GM21447 (cell line): ENCODE data around the gene SMYD1.
A peak's percentile ranks its signal among the peaks of the same experiment; 100 is the strongest.

ENCODE experiments used
- ATAC-seq: cut with Tn5 transposase; IDR thresholded peaks from one replicate; pipeline ENCODE4 v1.9.1; 2021; ENCODE audit not compliant: unreplicated experiment

The SMYD1 gene

DNA sequence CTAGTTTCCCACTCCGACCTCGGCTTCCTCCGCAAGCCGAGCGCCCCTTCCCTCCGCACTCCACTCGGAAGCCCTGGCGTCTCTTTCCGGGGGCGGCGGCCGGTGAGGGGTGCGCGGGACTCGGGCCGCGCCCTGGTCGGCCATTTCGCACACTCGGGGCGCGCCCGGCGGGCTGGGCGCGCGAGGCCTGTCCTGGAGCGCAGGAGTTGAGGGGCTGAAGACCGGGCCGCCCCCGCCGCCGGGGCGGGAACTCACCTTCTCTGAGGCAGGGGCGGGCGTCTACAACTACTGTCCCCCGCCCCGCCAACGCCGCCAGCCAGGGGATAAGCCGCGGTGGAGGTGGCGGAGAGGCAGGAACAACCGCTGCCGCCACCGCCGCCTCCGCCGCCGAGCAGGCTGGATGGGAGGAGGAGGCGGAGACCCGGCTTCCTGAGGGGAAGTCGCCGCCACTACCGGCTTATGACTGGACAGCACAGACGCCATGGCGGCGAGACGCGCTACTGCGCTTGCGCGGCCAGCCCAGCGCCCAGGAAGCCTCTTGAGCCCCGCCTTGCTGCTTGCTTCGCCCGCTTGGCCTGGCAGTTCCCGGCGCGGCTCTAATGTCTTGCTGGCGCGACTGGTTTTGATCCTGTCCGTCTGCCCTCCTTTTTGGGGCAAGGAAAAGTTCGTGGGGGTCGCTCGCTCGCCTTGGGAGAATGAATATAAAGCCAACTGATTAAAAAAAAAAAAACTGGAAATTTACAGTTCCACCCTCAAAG lies 12.1 kb upstream of the SMYD1 start, which contains the start of gene KRCC1:
KRCC1 (minus strand) TSS at position 413 of the 758 bp plus-strand sequence. CDS start 27,220 bp downstream, outside the sequence.
- peak; percentile 90 for ATAC-seq

DNA sequence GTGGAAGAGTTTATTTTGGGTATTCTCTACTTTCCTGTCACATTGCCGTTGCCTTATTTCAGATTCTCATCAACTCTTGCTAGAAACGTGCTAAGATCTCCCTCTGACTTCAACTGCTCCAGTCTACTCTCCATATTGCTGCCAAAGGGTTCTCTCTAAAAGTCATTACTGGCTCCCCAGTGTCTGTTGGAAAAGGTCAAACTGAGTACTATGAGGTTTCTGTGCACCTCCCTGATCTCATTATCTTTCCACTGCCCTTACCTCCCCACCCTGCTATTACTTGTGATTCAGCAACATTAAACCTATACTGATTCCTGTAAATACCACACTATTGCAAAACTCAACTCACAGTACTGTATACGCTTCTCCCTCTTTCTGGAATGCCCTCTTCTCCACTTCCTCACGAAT lies 10.2 kb upstream of the SMYD1 start:
- ATAC-seq, result no peak

DNA sequence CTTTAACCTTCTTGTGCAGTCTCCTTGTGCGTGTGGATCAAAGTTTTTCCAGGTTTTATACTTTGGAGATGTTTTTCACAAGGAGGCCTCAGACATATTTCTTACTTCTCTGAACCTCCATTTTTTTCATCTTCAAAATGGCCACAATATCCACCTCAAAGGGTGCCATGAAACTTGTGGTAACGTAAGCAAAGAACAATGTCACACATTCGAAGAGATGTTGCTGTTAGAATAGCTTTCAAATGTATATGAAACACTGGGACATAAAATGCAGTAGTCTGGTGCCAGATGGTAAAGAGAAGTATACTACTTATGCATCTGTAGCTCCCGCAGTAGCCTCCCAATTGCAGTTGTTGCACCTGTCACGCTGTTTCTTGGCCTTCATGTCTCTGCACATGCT lies 9.4 kb upstream of the SMYD1 start:
- no peak for ATAC-seq

DNA sequence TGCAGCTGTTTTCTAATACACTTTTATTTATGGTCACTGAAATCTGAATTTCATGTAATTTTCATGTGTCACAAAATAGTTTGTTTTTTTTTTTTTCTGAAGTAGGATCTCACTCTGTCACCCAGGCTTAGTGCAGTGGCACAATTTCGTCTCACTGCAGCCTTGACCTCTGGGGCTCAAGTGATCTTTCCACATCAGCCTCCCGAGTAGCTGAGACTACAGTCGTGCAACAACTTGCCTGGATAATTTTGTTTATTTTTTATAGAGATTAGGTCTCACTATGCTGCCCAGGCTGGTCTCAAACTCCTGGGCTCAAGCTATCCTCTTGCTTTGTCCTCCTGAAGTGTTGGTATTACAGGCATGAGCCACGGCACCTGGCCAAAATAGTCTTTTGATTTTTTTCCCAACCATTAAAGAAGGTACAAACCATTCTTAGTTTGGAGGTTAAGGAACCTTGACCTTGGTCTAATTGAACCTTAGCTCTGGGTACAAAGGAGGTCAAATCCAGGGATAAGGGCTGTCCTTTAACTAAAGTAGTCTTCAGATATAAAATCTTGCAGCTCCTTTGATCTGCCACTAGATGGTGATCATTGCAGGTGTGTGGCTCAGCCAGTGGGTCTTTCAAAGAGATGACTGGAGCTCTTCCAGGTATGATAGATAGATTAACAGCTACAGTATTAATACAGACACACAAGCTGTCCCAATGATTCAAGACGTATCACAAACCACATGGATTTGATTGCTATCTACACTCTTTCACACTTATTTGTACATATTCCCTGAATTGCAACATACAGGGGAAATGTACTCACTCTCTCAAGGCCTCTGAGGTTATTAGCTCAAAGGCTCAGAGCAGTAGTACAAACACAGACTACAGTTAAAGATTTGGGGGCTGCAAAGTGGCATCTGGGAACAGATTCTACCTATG lies 7.4 kb upstream of the SMYD1 start:
- no peak for ATAC-seq

DNA sequence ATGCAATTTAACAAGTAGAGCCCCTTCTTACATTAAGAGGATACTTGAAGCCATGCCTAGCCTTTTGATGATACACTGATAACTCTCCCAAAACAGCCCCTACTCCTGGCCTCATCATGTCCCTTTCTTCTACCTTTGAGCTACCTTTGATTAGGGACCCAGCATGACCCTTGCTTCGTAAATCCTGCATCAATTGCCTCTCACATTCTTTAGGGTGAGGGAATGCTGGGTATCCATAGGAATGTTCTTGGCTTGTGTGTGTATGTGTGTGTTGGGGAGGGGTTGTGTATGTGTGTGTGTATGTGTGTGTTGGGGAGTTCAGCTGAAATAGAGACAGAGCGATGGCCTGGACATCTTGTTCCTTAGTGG lies 6.7 kb upstream of the SMYD1 start:
- no peak for ATAC-seq

DNA sequence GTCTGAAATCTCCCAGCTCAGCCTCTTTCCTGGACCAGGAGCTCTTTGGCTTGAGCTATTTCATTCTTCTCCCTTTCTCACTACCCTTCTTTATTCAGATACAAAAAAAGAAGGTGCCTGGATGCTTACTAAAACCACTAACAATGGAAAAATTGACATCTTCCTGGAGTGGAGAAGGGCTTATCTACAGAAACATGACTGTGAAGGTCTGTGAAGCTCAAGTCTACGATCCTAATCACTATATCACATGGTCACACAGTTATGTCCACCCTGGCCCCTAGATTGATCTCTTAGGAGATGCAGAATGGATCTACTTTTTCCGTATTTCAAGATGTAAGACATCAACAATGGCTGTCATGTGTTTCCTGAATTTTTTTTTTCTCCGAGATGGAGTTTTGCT lies 6.3 kb upstream of the SMYD1 start:
- no peak for ATAC-seq

DNA sequence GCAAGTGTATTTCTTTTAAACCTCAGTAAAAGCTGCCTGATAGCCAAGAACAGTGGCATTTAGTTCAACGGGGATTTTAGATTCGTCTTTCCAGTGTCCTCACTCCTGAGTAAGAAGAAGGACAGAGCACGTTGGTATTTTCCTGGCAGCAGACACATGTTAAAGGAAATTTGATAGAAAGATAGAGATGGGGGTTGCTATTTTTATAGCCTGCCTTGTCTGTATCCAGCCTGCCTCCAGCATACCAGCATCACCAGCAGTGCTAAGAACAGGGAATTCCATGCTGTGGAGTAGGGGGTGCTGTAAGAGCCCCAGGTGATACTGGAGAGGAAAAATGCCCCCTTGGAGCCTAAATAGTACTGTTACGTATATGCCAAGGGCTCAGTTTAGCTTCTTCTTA lies 1.1 kb upstream of the SMYD1 start:
- no peak for ATAC-seq

DNA sequence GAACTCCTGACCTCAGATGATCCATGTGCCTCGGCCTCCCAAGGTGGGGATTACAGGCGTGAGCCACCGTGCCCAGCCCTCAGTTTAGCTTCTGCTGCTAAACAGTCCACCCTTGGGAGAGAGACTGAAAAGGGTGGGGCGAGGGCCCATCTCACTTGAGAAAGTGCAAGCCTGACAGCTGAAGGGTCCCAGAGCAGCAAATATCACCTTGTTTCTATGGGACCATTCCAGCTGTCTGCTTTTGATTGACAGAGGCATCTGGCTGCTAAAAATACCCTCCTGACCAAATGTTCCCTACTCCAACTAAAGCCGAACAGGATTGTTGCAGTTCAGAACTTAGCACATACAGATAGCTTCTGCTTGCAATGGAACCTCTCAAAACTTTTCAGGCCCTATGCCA lies 436 bp upstream of the SMYD1 start:
- ATAC-seq, result no peak

DNA sequence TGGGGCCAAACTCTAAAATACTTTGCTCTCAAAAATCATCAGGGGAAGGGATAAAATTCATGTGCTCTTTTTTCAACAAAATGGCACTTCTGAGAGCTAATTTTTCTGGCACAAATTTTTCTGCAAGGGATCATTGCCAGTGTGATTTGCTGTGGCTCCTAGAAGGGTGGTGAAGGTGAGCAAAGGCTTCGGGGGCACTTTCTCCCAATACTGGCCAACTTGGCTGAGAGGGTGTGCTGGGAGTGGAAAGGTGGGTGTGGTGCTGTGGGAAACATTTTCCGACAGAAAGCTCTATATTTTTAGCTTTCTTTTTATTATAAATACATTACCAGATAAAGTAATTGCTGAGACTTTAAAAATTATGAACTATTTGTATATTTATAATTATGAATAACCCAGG lies 419 bp downstream of the SMYD1 start:
- no peak for ATAC-seq

DNA sequence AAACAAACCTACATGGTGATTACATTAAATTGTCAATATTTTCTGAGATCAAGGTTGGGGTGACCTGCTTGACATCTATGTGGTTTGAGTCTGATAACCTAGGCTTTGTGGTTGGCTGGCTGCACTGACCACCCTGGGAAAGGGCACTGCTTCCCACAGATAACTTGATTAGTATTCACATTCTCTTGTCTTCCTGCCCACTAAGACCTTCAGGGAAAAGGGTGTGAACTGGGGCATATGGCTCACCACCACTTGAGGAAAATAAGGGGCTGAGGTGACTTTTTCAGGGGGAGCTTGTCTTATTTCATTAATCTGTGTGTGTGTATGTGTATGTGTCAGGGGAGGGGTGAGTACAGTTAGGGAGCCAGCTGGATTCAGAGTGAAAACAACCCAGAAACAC lies 1.5 kb downstream of the SMYD1 start:
- ATAC-seq, result no peak

DNA sequence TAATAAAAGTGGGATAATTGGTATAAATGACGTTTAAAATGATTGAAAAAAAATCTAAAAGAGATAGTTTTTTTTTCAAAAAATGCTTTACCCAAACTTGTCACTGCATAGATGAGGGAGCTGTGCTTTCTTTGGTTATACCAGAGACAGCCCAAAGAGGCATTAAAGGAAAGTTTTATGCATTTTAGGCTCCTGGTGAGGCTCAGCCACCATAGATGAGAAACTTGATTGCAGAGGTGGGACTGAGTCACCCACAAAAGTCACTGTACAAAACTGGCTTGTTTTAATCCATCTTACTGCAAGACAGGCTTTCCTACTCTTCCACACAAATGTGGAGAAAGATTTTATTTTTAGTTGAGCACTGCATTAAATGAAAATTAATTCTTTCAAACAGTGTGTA lies 2.4 kb downstream of the SMYD1 start:
- ATAC-seq, result no peak

DNA sequence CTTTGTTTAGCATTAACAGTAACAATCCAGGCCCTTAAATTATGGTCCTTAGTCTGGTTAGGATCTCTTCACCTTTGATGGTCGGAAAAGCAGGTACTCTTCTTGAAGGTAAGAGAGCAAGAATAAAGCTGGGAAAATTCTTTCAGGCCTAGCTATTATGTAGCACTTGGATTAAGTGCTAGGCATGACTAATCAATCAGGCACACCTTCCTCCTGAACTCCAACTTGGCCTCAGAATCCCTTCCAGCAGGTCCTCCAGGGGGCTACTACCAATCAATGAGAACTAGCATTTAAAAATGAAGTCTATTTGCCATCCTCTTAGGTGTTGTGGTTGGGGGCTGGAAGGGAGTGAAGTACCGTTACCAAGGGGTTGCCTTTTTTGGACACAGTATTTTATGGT lies 3.7 kb downstream of the SMYD1 start:
- ATAC-seq, result no peak

DNA sequence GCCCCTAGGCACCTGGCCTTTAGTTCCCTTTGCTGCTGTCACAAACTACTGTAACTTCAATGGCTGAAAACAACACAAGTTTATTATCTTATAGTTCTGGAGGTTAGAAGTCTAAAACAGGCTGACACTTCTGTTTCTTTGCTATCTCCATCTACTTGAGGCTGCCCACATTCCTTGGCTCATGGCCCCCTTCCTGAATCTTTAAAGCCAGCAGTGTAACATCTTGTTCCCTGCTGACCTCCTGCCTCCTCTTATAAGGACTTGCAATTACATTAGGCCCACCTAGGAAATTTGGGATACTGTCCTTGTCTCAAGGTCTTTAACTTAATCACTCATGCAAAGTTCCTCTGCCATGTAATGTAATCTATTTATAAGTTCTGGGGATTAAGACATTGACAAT lies 6.5 kb downstream of the SMYD1 start:
- no peak for ATAC-seq

DNA sequence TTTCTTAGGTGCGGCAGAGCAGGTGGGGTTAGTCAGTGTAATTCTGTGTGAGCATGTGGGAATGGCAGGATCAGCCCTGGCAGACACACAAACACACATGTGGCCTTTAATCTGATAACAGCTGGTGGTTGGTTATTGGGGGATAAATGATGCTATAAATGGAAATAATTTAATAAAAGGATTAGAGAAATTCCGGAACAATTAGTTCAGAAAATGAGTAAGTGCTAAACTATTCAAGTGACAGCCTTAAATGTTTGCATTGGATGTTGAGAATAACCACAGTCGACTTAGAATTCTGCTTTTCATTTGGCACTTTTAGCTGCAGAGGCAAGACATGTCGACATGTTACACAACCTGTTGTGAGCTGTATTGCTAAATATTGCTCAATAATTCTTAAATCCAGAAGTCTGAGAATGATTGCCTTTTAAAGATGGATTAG lies 7.2 kb downstream of the SMYD1 start:
- no peak for ATAC-seq

DNA sequence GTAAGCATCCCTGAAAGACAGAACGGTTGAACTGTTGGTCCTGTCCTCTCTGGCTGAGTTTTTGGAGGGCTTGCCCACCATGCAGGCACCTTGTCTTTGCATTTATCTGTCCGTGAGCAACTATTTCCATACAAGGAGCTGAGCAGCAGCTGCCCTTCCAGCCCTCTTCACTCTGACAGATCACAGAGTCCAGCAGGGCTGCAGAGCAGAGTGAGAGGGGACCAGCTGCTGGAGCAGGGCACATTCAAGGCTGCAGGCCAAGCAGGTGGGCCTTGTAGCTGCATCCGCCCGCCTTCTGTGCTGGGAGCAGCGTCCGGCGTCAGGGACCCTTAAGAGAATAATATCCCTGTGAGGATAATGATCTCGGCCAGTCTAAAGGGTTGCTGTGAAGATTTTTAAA lies 9.5 kb downstream of the SMYD1 start:
- ATAC-seq, result no peak

DNA sequence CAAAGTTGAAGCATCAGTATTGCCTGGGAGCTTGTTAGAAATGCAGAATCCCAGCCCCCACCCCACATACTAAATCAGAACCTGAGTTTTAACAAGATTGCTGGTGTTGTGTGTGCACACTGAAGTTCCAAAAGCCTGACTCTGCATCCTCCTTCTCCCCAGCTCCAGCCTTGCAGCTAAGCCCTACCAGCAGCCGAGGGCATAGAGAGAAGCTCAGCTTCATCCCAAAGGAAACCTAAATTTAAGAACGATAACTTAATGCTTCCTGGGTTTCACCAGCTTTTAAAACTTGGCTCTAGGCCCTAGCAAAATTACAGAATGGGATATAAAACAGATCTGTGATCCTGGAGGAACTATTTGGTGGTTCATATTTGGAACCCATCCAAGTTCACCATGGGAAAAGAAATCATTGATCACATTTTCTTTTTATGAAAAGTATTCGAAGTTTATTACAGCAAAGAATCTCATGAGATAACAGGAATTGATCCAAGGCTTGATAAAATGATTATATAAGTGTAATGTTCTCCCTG lies 11.1 kb downstream of the SMYD1 start:
- ATAC-seq, result no peak

DNA sequence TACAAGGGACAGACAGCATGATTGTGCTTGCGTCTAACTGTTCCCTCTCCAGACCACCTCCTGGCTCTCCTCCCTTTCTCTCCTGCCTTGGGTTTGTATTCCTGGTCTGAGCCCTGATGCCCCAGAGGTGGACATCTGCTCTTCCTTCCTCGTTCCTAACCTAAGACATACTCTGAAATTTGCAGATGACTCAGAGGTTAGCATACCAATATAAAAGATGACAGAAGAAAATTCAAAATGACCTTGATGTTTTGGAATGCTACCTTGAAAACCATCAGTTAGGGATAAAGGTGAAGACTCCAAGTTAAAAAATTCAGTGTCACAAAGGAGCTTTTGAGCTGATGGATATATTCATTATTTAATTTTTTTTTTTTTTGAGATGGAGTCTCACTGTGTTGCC lies 12.9 kb downstream of the SMYD1 start:
- ATAC-seq, result no peak

DNA sequence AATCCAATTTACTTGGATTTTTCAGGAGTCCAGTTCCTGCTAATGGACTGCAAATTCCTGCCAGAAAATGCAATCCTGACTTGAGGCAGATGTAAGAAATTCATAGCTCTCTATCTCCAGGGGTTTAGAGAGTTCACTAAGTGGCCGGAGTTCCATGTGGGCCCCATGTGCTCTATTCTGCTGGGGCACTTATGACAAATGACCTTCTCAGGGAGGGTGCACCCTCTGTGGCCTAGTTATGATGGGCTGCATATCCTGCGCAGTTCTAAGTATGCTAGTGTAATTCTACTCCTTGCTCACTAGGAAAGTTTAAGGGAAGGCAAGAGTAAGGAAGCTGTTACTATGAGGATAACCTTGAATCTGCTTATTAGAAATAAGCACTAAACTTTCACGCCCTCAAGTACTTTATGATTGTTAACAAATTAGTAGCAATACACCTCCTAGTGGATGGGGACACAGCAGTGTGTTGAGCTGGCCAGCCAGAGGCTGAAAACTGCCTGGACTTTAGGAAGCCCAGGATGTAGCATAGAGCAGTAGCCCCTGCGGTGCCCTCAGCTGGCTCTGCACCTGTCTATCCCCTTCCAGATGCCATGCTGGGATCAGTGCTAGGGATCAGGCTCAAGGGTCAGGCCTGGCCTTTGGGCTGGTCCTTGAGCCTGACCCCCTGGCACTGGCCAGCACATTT lies 14.4 kb downstream of the SMYD1 start:
- no peak for ATAC-seq

DNA sequence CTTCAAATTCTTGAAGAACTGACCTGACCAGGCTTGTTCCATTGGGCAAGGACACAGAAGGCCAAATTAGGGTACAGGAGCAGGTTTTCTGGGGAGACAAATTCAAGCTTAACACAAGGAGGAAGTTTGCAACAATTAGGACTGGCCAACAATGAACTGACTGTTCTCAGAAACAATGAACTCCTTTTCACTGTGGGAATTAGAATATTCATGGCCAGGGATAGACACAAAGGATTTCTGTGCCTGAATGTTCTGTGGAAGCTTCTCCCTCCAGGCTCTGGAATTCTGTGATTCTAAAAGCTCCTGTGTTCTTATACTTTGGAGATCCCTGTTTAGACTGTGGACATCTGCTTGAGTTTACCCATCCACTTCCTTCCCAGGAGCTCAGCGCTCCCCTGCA lies 15.2 kb downstream of the SMYD1 start:
- no peak for ATAC-seq

DNA sequence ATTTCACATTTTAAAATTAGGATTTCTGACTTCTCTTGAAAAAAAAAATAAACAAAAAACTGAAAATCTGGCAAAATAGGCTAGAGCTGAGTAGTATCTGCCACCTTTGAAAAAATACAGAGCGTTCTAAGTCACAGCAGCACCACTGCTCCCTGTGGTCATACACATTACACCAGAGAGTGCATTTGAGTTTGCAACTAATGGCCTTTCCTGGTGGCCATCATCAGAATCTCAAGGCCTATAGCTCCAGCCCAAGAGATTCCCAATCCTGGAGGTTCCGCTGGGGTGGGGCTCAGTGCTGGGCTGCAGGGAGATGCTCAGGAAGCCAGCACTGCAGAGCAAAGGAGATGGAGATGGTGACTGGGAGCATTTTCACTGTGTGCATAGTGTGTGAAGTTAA lies 17.5 kb downstream of the SMYD1 start:
- ATAC-seq, result no peak

DNA sequence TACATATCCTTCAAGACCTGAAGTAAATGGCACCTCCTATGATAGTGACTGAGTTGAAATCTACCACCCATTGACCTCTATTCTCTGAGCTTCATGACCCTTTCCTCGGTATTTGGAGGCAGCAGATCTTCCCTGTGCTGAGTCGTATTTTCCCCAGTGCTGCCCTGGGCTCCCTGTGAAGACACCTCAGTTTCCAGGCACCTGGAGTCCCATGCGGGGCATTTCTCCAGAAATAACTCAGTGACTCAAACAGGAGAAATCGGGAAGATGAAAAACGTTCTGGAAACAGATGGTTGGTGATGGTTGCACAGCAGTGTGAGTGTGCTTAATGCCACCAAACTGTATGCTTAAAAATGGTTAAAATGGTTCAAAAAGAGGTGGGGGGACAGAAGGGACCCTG lies 18.0 kb downstream of the SMYD1 start:
- no peak for ATAC-seq
